A204.1 (cell line): ENCODE measurements around the gene TRMT1.
"Not testable (repeated sequence)": the region's sequence is repeated elsewhere in the genome, so short reads cannot be mapped to it uniquely, and the experiment has no call there.

Source experiments
- FAIRE-seq: peaks from 2 replicates; lab custom pipeline; 2012; peaks lifted over from hg19 to GRCh38; lab: Jason Lieb, UNC

TRMT1 gene

GRCh38 chr19:13150187-13150930 is 33.8 kb upstream of the TRMT1 start, which contains the start of the genes IER2 and STX10:
TSS of gene IER2 (plus strand) at chr19:13150411. CDS start at chr19:13153187, 2,776 bp downstream.
TSS of gene STX10 (minus strand) at chr19:13150375. CDS start at chr19:13150173, 202 bp downstream.
- FAIRE-seq, result peak; percentile 79

DNA sequence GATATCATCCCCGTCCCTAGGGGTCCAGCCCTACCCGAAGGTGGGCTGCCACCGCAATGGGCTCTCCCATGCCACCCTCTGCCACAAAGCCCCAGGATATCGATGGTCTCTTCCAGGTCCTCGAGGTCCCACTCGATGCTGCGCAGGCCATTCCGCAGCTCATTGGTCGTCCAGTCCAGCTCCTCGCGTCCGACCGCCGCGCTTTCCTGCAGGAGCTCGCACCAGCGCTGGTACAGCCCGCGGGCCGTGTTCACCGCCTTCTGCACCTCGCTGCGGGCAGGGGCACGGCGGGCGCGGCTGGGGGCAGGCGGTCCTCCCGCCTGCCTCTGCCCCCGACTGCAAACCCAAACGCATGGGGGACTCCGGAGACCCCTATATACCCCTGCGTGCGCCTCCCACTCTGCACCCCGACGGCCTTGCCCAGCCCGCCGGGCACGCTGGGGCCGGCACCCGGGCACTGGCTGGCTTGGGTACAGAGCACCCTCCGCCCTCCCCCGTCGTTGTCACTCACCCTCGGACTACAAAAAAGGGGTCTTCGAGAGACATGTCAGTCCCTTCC is 33.2 kb upstream of the TRMT1 start:
- no peak for FAIRE-seq

- not testable (repeated sequence) for FAIRE-seq
Measured at GRCh38 chr19:13149173-13149627, 32.7 kb upstream of the TRMT1 start.

DNA sequence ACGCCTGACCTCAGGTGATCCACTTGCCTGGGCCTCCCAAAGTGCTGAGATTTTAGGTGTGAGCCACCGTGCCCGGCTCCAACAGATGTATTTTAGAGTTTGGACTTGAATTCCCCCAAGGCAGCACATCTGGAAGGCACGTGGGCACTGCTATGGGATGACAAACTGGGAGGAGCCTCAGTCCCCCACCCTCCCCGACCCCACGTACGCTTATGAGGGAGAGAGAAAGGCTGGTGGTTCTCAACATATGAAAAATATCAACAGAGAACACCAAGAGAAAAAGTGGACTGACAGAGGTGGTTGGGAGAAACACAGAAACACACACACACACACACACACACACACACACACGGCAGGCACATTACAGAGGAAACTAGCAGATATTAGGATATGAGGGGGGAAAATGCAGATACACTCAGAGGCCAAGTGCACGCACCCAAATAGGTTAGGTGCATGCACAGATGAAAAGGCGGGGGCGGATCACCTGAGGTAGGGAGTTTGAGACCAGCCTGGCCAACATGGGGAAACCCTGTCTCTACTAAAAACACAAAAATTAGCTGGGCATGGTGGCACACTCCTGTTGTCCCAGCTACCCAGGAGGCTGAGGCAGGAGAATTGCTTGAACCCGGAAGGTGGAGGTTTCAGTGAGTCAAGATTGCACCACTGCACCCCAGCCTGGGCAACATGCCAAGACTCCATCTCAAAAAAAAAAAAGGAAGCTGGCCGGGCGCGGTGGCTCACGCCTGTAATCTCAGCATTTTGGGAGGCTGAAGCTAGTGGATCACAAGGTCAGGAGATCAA is 30.4 kb upstream of the TRMT1 start:
- no peak for FAIRE-seq

GRCh38 chr19:13139633-13140311 is 23.2 kb upstream of the TRMT1 start:
- FAIRE-seq, result no peak

DNA sequence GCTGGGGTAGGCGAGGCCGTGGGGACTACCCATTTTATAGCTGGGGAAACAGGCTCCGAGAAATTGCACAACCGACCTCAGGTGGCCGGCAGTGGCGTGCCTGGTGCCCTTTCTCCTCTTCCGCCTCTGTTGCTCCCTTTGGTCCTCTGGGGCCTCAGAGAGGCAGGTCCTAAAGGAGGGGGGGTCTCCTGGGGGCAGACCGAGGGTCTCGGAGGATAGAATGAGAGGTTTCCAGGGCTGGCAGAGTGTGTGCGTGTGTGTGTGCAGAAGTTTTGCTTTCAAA is 22.3 kb upstream of the TRMT1 start:
- no peak for FAIRE-seq

DNA sequence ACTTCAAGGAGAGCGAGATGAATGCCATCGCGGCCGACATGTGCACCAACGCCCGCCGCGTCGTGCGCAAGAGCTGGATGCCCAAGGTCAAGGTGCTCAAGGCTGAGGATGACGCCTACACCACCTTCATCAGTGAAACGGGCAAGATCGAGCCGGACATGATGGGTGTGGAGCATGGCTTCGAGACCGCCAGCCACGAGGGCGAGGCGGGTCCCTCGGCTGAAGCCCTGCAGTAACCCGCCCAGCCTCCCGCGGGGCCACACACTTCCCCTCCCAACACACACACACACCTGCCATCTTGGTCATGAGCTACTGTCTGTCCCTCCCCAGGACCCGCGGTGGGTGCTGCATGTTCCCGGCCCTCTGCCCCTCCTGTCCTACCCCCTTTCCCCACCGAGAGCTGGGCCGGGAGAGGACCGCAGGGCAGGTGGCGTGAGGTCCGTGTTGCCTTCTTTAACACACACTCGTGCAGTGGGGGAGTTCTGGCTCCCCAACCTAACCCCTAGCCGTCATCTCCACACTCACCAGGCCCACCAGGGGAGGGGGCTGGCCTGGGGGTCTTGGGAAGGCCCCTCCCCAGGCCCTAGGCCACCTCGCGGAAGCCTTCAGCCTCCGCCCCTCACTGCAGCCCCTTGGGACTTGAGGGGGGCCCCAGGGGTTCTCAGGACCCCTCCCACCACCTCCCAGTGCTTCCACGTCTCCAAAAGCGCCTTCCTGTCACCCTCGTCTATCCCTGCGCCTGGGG is 21.8 kb upstream of the TRMT1 start:
- FAIRE-seq, result no peak

DNA sequence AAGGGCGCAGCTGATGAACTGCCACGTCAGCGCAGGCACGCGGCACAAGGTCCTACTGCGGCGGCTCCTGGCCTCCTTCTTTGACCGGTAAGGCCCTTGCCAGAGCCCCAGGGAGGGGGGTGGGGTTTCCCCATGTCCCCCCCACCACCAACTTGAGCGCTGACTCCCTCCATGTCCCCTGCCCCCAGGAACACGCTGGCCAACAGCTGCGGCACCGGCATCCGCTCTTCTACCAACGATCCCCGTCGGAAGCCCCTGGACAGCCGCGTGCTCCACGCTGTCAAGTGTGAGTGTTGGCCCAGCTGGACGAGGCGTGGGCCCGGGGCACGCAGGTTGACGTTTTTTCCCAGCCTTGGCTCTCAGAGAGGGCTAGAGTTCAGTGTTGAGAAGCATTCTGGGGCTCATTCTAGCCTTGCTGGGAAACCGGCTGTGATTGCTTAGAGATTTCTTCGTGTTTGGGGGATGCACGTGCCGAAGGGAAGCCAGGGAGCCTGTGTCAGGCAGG is 20.8 kb upstream of the TRMT1 start:
- no peak for FAIRE-seq

- FAIRE-seq, result no peak
Measured at GRCh38 chr19:13135068-13136062, 18.8 kb upstream of the TRMT1 start.

DNA sequence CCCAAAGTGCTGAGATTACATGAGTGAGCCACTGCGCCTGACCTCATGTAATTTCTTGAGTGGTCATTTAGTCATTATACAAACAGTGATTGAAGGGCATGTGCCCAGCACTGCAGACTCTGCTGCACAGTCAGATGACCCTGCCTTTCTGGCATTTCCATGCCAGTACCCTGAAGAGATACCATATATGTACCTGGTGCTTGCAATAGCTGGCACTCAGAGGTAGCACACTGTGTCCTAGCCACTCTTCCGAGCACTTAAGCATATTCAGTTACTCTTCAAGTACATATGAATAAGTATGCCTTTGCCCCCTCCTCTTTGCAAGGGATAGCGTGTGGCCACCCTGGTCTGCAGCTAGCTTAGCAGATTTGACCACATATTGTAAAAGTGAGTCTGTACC is 18.1 kb upstream of the TRMT1 start:
- no peak for FAIRE-seq

GRCh38 chr19:13133241-13133870 is 16.8 kb upstream of the TRMT1 start:
- FAIRE-seq, result no peak

DNA sequence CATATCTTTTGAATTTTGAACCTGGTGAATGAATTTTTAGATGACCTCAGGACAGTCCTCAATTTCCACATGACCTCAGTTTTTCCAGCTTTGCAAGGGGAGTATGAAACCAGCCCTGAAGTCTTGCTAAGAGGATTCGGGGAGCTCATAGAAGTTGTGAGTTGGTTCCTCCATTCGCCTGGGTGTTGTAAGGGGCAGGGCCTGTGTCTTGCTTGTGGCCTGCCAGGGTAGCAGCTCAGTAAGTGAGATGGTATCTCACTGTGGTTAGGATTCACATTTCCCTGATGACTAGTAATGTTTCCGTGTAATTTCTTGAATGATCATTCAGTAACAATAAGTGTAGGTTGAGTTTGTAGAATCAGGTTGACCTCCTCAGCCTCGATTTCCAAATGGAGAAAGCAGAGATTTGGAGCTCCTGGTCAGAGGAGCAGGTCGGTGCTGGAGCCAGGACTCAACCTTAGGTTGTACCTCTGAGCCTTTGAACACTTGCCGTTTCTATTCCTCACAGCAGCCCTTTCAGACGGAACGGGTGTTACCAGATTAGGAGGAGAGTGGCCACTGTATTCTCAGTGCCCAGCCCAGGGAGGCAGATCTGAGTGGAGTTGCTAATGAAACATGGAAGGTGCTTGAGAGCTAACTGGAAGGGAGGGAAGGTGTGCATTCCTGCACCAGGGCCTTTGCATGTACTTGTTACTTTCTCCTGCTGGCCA is 16.1 kb upstream of the TRMT1 start:
- no peak for FAIRE-seq

- FAIRE-seq, result no peak
Measured at GRCh38 chr19:13130886-13131490, 14.4 kb upstream of the TRMT1 start.

GRCh38 chr19:13129384-13129783 is 12.8 kb upstream of the TRMT1 start:
- no peak for FAIRE-seq

- FAIRE-seq, result no peak
Measured at GRCh38 chr19:13128583-13128982, 12.0 kb upstream of the TRMT1 start.

DNA sequence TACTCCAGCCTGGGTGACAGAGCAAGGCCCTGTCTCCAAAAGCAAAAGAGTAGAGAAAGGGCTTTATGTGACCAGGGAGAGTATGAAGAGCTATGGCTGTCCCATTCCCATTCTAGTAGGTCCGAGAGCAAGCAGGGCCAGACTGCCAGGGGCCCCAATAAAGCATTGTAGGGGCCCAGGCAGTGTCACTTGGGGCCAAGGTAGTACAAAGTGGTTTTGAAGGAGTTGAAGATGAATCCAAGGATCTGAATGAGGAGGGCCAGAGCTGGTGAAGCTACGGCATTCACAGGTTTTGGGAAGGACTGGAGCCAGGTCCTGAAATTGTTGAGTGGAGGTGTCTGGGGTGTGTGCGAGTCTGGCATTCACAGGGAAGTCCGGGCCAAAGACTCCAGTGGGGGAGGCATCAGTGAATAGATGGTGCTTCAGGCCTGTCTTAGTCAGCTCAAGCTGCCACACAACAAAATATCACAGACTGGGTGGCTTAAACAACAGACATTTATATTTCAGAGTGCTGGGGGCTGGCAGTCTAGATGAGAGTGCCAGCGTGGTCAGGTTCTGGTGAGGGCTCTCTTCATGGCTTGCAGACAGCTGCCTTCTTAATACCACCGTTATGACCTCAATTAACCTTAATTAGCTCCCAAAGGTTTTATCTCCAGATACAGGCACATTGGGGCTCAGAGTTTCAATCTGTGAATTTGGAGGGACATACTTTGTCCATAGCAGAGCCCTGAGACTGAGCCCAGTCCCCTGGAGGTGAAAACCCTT is 11.5 kb upstream of the TRMT1 start:
- FAIRE-seq, result no peak

GRCh38 chr19:13127051-13127450 is 10.5 kb upstream of the TRMT1 start:
- no peak for FAIRE-seq
